Left lung (tissue), 10 donors: ENCODE results near the gene UGP2. TPM values are rescaled to one million over a fixed set of nuclear protein-coding genes. Genes with fewer than 3 reads are reported as not detected.

Experiments
- ATAC-seq: fragments of 200-7000 bp; cut with Tn5 transposase; one replicate; pipeline ENCODE4 v1.9.1; 2020; ENCODE audit warnings: moderate library complexity
- DNase-seq, 4 donors: peaks; one replicate each; pipeline ENCODE4 v3.0.0-alpha.2; 2013 to 2020
- H3K27ac ChIP-seq, 2 donors: fragments of 200-600 bp; sonication (generic) in 1 of 2; one replicate each; pipeline versions ENCODE4 v1.5.0 to v1.8.0; 2020 to 2021
- H3K27me3 ChIP-seq, 2 donors: fragments of 200-600 bp; sonication (generic) in 1 of 2; one replicate each; pipeline versions ENCODE4 v1.5.0 to v1.8.0; 2020 to 2021
- H3K36me3 ChIP-seq, 2 donors: fragments of 200-600 bp; sonication (generic) in 1 of 2; one replicate each; pipeline versions ENCODE4 v1.5.0 to v1.8.0; 2020 to 2021
- H3K4me1 ChIP-seq, 2 donors: fragments of 200-600 bp; one replicate each; pipeline ENCODE4 v1.8.0; 2021
- H3K4me3 ChIP-seq, 2 donors: fragments of 200-600 bp; sonication (generic) in 1 of 2; one replicate each; pipeline versions ENCODE4 v1.5.0 to v1.8.0; 2020 to 2021; ENCODE audit warnings: mild to moderate bottlenecking in 1 of 2
- H3K9me3 ChIP-seq, 2 donors: fragments of 200-600 bp; sonication (generic) in 1 of 2; one replicate each; pipeline versions ENCODE4 v1.5.0 to v1.8.0; 2020 to 2021
- CTCF ChIP-seq, 2 donors: fragments of 200-600 bp; sonication (generic) in 1 of 2; IDR thresholded peaks; one replicate each; pipeline versions ENCODE4 v1.5.0 to v1.8.0; 2021; ENCODE audit warnings: antibody characterized with exemption in 2 of 2
- intact Hi-C, 2 donors: fragments of 100-400 bp; cut with DNase I; formaldehyde crosslinking; loops; one replicate each; pipeline versions ENCODE4 v1.11.2 to v1.14.2; 2022
- polyA plus RNA-seq, 6 donors: library from polyadenylated mRNA; unstranded; fragments of 120-200 nt; gene quantifications; one replicate each; pipeline ENCODE4 v1.2.1, GENCODE V29; 2013; ENCODE audit not compliant: insufficient read length in 6 of 6
- total RNA-seq, 2 donors: library from RNA; stranded (reverse); fragmentation: NEBNext Ultra II Directional; extraction: Animal tissue kit (Norgen Biotek cat#: 25700); gene quantifications; one replicate each; pipeline ENCODE4 v1.2.1, GENCODE V29; 2021
- donor health status: DM: no; HTN: yes; CAD: no.
- donor health status: DM: no; HTN: no; CAD: no.

Gene UGP2
- total and polyA plus RNA-seq, 8 donors, result 80.5 to 165 (median 92.9) TPM

- H3K27ac ChIP-seq, result peak overlapping the region in 1 of 2 donors; percentile 4
- H3K36me3 ChIP-seq, result peaks cover 0 to 36% of the 10 kb centered on the region in 2 donors
- no peak for DNase-seq
- no peak for TF ChIP-seq CTCF (IDR thresholded peaks at IDR 0.05)
- intact Hi-C loops, result no loop called here
- peaks cover 6 to 19% of the 10 kb centered on the region in 2 donors for H3K4me1 ChIP-seq
- H3K27me3 ChIP-seq, result no peaks in the 10 kb centered on the region
- H3K4me3 ChIP-seq, result no peak overlapping the region
- no peak for ATAC-seq
- no peaks in the 10 kb centered on the region for H3K9me3 ChIP-seq
Observed at GRCh38 chr2:63876311-63876710, 34.6 kb downstream of the UGP2 start.

- Histone ChIP-seq H3K36me3 (peaks cover 0 to 44% of the 10 kb centered on the region in 2 donors), H3K27me3 (no peaks in the 10 kb centered on the region), H3K9me3 (no peaks in the 10 kb centered on the region), H3K27ac (no peak overlapping the region), H3K4me1 (peaks cover 0 to 4% of the 10 kb centered on the region in 2 donors), H3K4me3 (no peak overlapping the region)
- DNase-seq, result no peak
- intact Hi-C loops, result no loop called here
- no peak for ATAC-seq
- no peak for TF ChIP-seq CTCF (IDR thresholded peaks at IDR 0.05)
Observed at GRCh38 chr2:63878486-63878885, 36.8 kb downstream of the UGP2 start.

GRCh38 chr2:63879876-63880433 is 38.3 kb downstream of the UGP2 start:
- peaks cover 0 to 49% of the 10 kb centered on the region in 2 donors for H3K36me3 ChIP-seq
- no peak overlapping the region for H3K4me3 ChIP-seq
- DNase-seq (no peak), ATAC-seq (no peak)
- no peak for TF ChIP-seq CTCF (IDR thresholded peaks at IDR 0.05)
- H3K27ac ChIP-seq, result no peak overlapping the region
- no peaks in the 10 kb centered on the region for H3K4me1 ChIP-seq
- H3K9me3 ChIP-seq, result no peaks in the 10 kb centered on the region
- intact Hi-C loops, result no loop called here
- H3K27me3 ChIP-seq, result no peaks in the 10 kb centered on the region

- no peaks in the 10 kb centered on the region for H3K27me3 ChIP-seq
- H3K36me3 ChIP-seq, result peaks cover 0 to 56% of the 10 kb centered on the region in 2 donors
- no peaks in the 10 kb centered on the region for H3K9me3 ChIP-seq
- DNase-seq, result no peak
- no peak overlapping the region for H3K27ac ChIP-seq
- H3K4me3 ChIP-seq, result no peak overlapping the region
- intact Hi-C loops, result no loop called here
- ATAC-seq, result no peak
- no peaks in the 10 kb centered on the region for H3K4me1 ChIP-seq
- TF ChIP-seq CTCF (IDR thresholded peaks at IDR 0.05), result no peak
Observed at GRCh38 chr2:63880625-63881024, 38.9 kb downstream of the UGP2 start.

GRCh38 chr2:63881205-63881604 is 39.5 kb downstream of the UGP2 start:
- ATAC-seq, result peak; percentile 63
- Histone ChIP-seq H3K36me3 (peaks cover 0 to 61% of the 10 kb centered on the region in 2 donors), H3K27ac (no peak overlapping the region), H3K9me3 (no peaks in the 10 kb centered on the region), H3K4me3 (no peak overlapping the region), H3K4me1 (no peaks in the 10 kb centered on the region), H3K27me3 (no peaks in the 10 kb centered on the region)
- TF ChIP-seq CTCF (IDR thresholded peaks at IDR 0.05), result no peak
- intact Hi-C loops, result no loop called here
- peak in 1 of 4 donors; percentile 27 for DNase-seq
